Breast epithelium (tissue), 3 donors: ENCODE measurements around the gene FAM228B.

ENCODE experiments used
- POLR2AphosphoS5 ChIP-seq, 3 donors: sonication (generic); formaldehyde crosslinking; IDR thresholded peaks; one replicate each; pipeline ENCODE4 v1.6.1; 2017; ENCODE audit warnings: antibody characterized with exemption in 3 of 3
- TF ChIP-seq, protein P1 (sequence below), 3 donors: fragments of 450-650 bp; IDR thresholded peaks; one replicate each; pipeline ENCODE4 v1.5.1; 2016 to 2017; ENCODE audit warnings: antibody characterized with exemption in 3 of 3, mild to moderate bottlenecking in 3 of 3, moderate library complexity in 3 of 3

GRCh38 chr2:24080701-24081100 is 42.6 kb upstream of the FAM228B start:
- TF ChIP-seq, protein P1, sequence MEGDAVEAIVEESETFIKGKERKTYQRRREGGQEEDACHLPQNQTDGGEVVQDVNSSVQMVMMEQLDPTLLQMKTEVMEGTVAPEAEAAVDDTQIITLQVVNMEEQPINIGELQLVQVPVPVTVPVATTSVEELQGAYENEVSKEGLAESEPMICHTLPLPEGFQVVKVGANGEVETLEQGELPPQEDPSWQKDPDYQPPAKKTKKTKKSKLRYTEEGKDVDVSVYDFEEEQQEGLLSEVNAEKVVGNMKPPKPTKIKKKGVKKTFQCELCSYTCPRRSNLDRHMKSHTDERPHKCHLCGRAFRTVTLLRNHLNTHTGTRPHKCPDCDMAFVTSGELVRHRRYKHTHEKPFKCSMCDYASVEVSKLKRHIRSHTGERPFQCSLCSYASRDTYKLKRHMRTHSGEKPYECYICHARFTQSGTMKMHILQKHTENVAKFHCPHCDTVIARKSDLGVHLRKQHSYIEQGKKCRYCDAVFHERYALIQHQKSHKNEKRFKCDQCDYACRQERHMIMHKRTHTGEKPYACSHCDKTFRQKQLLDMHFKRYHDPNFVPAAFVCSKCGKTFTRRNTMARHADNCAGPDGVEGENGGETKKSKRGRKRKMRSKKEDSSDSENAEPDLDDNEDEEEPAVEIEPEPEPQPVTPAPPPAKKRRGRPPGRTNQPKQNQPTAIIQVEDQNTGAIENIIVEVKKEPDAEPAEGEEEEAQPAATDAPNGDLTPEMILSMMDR (IDR thresholded peaks at IDR 0.05): no peak
- TF ChIP-seq POLR2AphosphoS5 (IDR thresholded peaks at IDR 0.05): no peak
